Fibroblast of skin of scalp (primary cell): ENCODE results near the gene DNAJC5.
A peak's percentile ranks its signal among the peaks of the same experiment; 100 is the strongest.
"Not testable (repeated sequence)": the region's sequence is repeated elsewhere in the genome, so short reads cannot be mapped to it uniquely, and the experiment has no call there.

ENCODE experiments used
- DNase-seq: peaks from one replicate; pipeline ENCODE4 v3.0.0-alpha.2; 2013

DNAJC5 gene

DNA sequence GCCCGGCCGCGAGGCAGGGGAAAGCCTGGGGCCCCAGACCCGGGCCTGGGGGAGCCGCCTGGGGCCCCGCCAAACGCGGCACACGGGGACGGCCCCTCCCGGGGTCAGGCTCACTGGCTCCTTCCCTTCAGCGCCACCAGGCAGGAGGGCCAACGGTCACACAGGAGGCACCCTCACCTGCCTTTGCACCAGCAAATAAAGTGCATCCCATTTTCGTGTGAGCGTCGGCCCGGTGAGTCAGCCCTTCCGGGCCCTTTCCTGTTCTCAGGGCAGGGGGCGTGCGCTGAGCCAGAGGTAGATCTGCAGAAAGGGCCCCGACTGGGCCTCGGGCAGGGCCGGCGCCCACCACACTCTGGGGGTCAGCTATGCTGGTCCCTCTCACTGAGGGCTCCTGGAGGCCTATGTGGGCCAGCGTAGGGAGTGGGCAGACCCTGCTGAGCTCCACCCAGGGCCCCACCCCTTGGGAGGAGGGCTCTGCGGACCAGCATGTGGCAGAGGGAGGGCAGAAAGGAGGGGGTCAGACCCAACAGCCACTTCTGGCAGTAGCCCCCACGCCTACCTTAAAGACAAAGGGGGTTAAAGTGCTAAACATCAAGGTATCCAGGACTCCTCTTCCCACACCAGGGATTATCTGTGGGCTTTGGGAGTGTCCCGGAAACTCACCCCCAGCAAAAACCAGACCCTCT, 62.2 kb downstream of the DNAJC5 start:
- peak; percentile 64 for DNase-seq

DNA sequence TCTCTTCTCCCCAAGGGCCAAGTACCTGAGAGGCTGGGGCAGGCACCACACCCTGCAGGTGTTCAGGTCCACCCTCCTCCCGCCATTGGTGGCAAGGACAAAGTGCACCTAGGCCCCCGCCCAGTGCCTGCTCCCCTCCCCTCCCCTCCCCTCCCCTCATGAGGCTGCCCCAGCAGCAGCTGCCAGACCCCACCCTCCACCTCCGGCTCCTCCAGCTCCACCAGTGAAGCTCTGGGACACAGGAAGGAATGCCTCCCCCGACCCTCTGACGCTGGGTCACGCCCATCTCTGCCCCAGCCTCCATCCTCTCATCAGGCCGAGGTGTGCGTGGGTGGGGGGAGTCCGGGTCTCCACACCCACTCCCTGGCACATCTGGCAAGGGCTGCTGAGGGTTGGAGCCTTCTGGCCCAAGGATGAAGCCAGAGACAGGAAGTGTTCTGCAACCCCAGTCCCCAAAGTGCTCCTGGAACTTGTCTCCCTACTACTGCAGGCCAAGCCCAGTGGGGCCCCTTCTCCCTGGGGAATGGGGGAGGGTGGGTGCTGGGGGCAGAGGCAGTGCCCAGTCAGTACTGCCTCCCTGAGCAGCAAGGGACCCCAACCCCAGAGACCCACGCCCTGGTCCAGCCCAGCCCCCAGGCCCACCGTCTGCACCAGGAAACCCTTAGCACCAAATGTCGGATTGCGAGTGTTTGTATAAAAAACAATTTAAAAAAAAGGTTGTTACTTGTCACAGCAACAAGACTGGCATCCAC, 62.9 kb downstream of the DNAJC5 start:
- DNase-seq = no peak

DNA sequence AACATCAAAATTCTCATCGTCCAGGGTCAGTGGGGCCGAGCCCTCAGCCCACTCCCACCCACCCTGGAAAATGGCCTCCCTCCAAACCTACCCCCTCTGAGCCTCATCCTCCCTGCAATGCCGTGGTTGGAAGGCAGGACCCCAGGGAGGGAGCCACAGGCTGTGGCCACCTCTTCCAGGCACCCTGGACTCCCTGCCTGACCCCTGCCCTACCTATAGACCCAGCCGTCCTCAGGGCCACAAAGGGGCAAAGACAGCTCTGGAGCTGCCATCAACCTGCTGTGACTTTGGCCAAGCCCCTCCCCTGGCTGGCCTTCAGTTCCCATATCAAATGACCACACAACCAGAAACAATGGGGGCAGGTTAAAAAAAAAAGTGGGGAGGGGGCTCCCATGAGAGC, 63.5 kb downstream of the DNAJC5 start:
- DNase-seq = no peak

DNA sequence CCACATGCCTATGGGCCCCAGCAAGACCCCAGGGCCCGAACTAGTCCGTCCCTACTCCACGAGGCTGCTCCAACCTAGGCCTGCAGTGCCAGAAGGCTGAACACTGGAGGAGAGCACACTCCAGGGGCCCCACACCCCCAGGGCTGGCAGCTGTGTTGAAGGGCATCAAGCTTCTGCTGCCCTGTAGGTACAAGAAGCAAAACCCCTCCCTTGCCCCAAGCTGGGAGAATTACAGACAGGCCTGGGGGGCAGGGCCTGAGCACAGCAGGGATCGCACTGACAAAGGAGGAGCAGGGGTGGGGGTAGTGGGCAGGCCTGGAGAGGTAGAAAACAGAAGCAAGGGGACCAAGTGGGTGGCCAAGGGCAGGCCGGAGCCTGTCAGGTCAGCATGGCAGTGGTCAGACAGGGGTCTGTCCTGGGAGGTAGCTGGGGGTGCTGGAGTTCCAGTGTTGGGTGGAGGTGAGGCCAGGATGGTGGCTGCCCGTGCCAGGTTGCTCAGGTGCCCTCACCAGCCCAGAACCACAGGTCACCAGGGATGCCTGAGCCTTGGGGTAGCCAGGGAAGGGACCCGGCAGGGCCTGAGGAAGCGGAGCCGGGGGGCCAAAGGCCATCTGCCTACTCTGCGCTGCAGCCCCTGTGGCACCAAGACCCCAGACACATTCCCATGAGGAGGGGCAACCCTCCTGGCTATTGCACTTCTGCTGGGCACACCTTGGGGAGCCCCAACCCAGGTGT, 64.2 kb downstream of the DNAJC5 start:
- no peak for DNase-seq

DNA sequence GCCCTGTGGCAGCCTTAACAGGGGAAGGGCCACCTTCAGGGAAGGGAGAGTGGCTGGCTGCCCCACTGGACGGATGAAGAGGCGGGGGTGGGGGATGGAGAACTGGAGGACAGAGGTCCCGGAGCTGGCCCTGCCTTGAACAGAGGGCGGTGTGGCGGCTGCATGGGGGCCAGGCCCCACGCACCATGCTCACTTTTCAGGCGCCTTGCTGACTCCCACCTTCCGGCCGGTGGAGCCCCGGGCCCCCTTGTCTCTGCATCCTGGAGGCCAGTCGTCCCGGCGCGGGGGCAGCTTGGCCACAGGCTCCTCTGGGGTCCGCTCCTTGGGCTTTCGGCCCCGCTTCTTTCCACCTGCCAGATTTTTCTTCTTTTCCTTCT, 64.8 kb downstream of the DNAJC5 start:
- DNase-seq = no peak

DNA sequence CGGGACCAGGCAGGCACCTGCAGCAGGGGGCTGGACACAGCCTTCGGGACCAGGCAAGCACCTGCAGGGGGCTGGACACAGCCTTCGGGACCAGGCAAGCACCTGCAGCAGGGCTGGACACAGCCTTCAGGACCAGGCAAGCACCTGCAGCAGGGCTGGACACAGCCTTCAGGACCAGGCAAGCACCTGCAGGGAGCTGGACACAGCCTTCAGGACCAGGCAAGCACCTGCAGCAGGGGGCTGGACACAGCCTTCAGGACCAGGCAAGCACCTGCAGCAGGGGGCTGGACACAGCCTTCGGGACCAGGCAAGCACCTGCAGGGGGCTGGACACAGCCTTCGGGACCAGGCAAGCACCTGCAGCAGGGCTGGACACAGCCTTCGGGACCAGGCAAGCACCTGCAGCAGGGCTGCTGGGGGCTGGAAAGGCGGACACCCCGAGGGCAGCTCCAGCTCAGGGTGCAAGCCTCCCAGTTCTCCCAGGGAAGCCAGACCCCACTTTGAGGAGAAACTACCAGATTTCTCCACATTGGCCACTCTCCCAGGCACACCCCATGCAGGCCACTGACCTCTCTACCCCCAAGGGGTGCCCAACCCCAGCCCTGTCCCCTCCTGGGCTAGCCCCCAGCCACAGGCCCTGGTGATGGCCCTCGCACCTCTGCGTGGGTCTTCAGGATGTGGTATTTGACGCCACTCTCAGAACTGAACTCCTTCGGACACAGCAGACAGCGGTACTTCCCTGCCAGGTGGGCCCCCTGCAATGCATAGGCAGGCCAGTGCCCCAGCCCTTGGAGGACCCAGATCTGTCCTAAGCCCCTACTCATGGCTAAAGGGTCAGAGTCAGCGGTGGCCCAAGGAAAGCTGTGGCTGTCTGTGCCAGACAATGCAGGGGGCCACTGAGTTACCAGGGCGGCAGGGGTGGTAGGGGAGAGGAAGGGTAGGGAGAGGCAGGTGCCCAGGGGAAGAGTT, 66.0 kb downstream of the DNAJC5 start:
- DNase-seq = not testable (repeated sequence)

DNA sequence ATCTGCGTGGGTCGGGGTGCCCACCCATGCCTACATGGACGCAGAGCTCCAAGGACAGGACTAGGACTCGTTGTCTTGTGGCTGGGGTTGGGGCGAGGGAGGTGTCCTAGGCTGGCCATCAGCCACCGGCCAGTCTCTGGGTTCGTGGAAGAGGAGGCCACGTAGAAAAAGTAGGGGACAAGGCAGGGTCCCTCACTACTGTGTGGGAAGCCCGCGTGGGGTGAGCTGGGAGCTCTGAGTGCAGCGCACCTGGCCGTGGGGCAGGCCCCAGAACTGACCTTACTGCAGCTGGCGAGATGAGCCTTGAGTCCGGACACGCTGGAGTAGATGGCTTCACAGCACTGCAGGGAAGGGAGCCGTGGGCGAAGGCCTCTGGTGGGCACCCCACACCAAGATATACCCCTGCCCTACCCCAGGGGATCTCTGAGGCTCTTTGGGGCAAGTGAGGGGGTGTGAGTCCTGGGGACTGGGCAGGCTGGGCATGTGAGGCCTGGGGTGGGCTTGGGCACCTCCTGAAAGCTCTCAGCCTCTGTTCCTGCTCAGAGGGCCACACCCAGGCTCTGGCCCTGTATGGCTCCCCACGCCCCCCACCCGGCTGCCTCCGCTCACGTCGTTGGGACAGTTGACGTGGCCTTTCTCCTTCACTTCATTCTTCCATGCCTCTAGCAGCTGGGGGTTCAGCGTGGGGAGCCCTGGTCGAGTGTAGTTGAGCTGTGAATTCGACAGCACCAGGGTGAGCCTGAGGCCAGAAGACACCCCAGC, 66.9 kb downstream of the DNAJC5 start:
- DNase-seq = no peak

DNA sequence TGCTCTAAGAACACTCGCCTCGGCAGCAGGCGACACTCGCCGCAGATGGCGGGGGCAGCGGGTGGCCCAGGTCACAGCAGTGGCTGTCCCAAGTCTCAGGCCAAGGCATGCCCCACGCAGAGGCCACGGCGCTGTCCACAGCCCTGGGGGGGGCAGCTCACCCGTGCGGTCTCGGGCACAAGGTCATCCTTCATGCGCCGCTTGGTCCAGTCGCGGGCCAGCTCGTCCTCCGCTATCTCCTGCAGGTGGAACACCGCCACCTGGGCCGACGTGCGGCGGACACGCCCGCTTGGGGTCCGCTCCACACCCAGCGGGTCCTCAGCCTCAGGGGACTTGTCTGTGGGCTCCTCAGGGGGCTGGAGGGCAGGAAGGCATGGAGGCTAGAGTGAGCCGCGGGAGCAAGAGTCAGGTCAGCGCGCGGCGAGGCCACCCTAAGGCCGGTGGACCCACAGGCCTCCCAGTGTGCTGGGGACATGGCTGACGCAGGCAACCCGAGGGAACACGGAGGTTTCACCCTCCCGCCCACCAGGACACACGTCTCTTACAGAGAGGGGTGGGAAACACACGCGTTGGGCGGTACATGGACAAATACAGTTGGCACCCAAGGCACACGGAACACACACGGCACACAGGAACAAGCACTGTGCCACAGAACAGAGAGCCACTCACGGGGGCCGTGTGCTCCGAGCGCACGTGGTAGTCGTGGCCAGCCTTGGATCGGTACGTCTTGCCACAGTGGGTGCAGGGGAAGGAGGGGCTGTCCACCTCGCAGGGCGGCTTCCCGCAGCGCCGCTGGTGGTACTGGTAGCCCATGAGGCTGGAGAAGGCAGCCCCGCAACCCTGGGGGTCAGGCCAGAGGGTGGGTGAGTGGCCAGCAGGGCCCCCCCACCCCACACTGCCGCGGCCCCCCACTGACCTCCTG, 67.8 kb downstream of the DNAJC5 start:
- no peak for DNase-seq

DNA sequence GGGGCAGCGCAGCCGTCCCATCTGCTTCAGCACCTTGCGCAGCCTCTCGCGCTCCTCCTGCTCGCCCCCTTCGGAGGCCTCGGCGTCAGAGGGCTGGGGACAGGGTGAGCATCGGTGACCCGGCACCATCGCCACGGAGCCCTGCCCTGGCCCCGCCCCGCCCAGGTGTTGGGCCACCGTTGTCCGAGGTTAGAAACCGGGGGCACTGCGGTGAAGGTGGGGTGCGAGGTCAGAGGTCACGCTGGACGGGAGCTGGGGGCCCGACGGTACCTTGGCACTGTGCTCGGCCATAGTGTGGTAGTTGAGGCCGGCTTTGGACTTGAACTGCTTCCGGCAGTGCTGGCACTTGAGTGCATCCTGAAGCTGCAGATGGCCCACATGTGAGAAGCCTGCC, 68.4 kb downstream of the DNAJC5 start:
- DNase-seq = no peak

DNA sequence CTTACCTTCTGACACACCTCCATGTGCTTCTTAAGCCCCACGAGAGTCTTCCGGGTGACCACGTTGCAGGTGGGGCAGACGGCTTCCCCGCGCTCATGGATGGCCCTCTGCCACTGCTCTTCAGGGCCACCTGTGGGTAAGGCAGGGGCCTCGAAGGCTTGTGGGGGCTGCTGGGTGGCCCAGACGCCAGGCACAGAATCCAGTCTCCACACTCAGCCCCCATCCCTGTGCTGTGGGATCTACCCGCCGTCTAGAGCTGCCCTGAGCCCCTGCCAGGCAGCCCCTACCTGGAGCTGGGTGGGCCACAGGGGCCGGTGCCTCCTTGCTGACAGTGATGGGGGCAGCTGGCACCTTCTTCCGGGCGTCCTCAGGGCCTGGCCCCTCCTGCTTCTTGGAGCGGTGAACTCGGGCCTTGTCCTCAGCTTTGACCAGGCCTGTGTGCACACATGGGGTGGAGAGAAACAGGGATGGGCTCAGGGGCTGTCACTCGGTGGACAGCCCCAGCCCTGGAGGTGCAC, 68.9 kb downstream of the DNAJC5 start:
- DNase-seq = no peak

DNA sequence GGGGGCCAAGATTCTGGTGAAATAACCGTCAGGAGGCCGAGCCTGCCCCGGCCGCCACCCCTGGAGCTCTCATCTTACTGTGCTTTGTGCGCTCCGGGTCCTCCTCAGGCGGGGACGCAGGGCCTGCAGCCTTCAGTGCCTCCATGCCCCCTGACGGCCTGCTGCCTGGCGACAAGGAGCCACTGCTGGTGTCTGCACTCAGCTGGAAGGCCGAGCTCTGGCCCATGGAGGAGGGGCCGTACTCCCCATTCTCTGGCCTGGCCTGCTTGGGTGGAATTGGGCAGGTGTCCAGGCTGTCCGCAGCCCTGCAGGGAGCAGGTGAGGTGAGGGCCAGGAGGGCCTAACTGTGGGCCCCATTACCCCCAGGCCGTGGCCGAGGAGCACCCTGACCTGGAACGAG, 69.5 kb downstream of the DNAJC5 start:
- no peak for DNase-seq

DNA sequence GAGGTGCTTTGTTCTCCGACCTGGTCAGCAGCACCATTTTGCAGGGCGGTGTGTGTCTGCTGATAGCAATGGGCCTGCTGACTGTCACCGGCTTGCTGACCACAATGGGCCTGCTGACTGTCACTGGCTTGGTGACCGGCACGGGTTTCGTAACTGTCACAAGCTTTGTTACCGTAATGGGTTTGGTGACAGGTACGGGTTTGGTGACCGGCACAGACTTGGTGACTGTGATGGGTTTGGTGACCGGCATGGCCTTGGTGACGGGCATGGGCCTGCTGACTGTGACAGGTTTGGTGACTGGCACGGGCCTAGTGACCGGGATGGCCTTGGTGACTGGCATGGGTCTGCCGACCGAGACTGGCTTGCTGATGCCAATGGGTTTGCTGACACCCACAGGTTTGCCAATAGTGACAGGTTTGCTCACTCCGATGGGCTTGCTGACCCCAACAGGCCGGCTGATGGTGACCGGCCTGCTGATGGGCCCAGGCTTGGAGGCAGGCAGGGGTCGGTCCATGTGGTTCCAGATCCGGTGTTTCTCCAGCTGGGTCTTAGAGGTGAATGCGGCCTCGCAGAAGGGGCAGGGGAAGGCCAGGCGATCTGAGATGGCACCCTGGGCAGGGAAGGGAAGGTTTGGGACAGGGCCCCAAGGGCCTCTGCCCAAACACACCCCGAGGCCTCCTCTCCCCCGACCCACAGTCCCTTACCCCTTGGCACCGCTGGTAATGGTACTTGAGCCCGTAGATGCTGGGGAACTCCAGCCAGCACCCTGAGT, 71.4 kb downstream of the DNAJC5 start:
- no peak for DNase-seq

DNA sequence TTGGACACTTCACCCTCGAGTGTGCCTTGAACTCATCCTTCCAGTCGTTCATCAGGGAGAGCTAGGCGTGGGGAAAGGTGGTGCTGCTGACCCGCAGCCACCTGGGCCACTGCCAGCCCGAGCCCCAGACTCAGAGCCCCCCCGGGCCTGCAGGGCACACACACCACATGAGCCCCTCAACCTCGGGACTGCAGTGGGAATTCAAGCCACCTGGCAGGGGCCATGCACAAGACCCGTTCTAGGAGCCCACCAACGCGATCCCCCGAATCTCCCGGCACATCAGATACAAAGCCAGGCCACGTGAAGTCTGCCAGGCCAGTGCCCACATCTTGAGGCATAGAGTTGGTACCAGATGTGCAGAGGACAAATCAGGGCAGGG, 72.0 kb downstream of the DNAJC5 start:
- DNase-seq = no peak

DNA sequence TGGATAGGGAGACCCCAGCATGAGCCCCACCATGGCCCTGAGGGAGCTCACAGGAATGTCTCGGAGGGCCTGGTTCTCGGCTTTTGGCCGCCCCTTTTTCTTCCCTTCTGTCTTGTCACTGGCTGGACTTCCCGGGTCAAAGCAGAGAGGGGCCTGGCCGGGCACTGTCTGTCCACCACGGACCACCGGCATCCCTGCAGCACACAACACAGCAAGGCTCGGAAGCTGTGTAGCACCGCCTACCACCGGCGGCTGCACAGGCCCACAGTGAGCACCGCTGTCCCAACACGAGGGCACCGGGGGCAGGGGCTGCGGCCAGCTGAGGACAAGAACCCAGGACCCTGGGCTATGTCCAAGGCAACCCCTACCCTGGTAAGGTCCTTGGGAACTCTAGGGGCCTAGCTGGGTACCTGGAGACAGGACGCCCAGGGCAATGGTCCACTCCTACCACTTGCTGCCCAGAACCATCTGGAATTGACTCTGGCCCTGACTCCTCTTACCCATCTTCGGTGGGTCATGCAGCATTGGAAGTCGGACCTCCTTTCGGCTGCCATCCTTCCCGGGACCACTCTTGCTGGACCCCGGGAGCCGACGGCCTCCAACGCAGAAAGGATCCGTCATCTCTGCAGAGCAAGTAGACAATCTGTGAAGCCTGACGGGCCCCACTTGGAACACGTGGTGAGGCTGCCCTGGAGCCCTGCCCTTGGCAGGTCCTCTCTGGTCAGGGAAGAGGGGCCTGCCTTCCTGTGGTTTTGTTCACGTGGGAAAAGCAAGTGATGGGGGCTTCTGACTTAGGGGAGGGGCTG, 72.6 kb downstream of the DNAJC5 start:
- DNase-seq = no peak

DNA sequence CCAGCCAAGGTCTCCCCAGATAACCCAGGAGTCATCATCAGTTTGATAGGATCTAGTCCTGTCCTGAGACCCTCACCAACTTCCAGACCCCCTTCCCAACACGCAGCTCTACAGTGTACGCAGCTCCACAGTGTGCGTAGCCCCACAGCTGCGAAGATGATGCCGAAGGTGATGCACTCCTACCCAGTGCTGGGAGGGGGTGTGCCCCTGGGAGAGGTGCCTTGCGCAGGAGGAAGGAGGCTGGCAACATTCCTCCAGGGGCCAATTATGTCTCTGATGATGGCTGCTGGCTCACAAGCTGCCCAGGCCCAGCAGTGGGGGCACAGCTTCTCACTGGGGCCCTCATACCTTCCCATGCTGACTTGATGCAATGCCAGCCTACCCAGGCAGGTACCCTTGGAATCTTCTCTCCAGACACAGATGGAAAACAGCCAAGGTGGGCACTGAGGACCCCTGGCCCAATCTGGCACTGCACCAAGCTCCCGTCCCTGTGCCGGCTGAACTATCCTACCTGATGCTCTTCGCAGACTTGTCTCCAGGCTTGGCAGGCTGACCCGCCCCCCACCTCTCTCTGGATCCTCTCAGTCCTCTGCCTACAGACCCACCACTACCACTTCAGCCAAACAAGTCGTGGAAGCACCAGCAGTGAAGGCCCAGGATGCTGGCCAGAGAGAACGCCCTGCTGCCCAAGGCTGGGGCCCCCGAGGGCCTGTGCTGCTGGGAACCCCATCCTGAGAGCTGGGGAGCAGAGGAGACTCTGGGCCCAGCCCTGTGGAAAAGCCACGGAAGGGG, 73.4 kb downstream of the DNAJC5 start:
- DNase-seq = no peak

DNA sequence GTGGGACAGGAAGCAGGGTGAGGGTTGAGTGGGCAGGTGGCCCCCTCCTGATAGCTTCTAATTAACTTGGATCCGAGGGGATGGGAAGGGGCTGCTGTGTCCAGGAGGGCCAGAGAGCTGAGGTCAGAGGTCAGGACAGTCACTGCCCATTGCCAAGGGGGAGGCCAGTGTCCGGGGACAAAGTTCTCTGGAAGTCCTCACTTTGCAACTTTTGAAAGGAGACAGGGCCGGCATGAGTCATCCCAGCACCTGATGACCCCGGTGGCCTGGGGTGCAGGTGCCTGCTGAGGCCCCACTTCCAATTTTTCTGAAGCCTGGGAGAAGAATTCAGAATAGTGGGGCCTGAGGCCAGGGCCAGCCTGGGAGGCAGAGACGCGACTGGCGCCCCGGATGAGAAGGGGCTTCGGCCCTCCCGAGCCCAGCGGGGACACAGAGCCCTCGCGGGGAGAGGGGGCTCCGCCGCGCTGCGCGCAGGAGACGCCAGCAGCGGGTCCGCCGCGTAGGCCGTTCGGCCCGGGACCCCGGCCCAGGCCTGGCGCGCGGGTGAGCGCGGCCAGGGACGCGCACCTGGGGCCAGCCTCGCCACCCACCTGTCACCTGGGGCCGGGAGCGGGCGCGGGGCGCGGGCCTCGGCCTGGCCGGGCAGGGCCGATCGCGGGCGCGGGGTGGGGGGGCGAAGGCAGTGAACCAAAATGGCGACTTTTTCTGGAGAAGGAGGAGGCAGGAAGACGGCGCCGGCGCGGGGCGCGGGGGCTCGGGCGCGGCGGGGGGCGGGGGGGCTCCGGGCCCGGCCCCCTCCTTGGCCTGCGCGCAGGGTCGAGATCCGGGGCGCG, 74.2 kb downstream of the DNAJC5 start:
- DNase-seq = no peak
